IMR-90 (cell line): ENCODE measurements around the gene KCNJ13. TPM values are rescaled to one million over a fixed set of nuclear protein-coding genes. Genes with fewer than 3 reads are reported as not detected.
"Not testable (repeated sequence)": the region's sequence is repeated elsewhere in the genome, so short reads cannot be mapped to it uniquely, and the experiment has no call there.

Experiments used
- ATAC-seq: fragments of 200-7000 bp; cut with Tn5 transposase; 2 replicates; pipeline ENCODE4 v1.9.1; 2020; ENCODE audit warnings: low read depth, mild to moderate bottlenecking, moderate library complexity
- BruUV-seq: library from RNA; stranded (reverse); fragments of 400-500 nt; replicated peaks from 2 replicates; lab custom pipeline; 2021; lab: Mats Ljungman, UMichigan
- CTCF ChIA-PET: fragments of 300-600 bp; formaldehyde crosslinking; extraction: SDS; loops from one replicate; lab custom pipeline; 2021; ENCODE audit warnings: antibody characterized with exemption; lab: Yijun Ruan, JAX
- POLR2A ChIA-PET: fragments of 300-600 bp; sonication (Branson Sonifier 250); formaldehyde crosslinking; loops from one replicate; lab custom pipeline; 2022; ENCODE audit warnings: antibody characterized with exemption; ENCODE audit not compliant: unreplicated experiment; lab: Charles Lee
- DNase-seq: peaks from one replicate; pipeline ENCODE4 v3.0.0; 2013
- H2AFZ ChIP-seq: replicated peaks from 2 replicates; pipeline ENCODE3; 2013; ENCODE audit warnings: low read length, mild to moderate bottlenecking; ENCODE audit not compliant: poor library complexity
- H2AK5ac ChIP-seq: 2 replicates; pipeline ENCODE4 v1.6.1; 2013; ENCODE audit warnings: low read depth, low read length, inconsistent platforms
- H2AK9ac ChIP-seq: replicated peaks from 2 replicates; pipeline ENCODE3; 2013; ENCODE audit warnings: mild to moderate bottlenecking, low read depth, low read length, moderate library complexity; ENCODE audit not compliant: poor library complexity
- H2BK120ac ChIP-seq: 2 replicates; pipeline ENCODE4 v1.6.1; 2013; ENCODE audit warnings: low read depth, low read length, inconsistent platforms
- H2BK15ac ChIP-seq: 3 replicates; pipeline ENCODE4 v1.6.1; 2013; ENCODE audit warnings: low read depth, low read length, inconsistent platforms
- H2BK20ac ChIP-seq: 2 replicates; pipeline ENCODE4 v1.6.1; 2013; ENCODE audit warnings: low read depth, mild to moderate bottlenecking, inconsistent platforms, low read length, moderate library complexity
- H2BK5ac ChIP-seq: 2 replicates; pipeline ENCODE4 v1.6.1; 2013; ENCODE audit warnings: mild to moderate bottlenecking, low read depth, low read length, inconsistent platforms; ENCODE audit not compliant: poor library complexity, severe bottlenecking
- H3K14ac ChIP-seq: replicated peaks from 2 replicates; pipeline ENCODE4 v1.6.1; 2013; ENCODE audit warnings: low read depth, low read length, inconsistent platforms
- H3K18ac ChIP-seq: 2 replicates; pipeline ENCODE4 v1.6.1; 2013; ENCODE audit warnings: low read depth, low read length, control low read depth
- H3K23ac ChIP-seq: 2 replicates; pipeline ENCODE4 v1.6.1; 2013; ENCODE audit warnings: low read depth, low read length, inconsistent platforms
- H3K27ac ChIP-seq: 2 replicates; pipeline ENCODE4 v1.5.1; 2013; ENCODE audit warnings: mild to moderate bottlenecking, control low read depth, low read length; ENCODE audit not compliant: insufficient read depth
- H3K27me3 ChIP-seq: 2 replicates; pipeline ENCODE4 v1.6.1; 2013; ENCODE audit warnings: low read length; ENCODE audit not compliant: control insufficient read depth, insufficient read depth
- H3K36me3 ChIP-seq: 2 replicates; pipeline ENCODE4 v1.6.1; 2013; ENCODE audit warnings: low read length, mixed read lengths; ENCODE audit not compliant: control insufficient read depth, insufficient read depth
- H3K4ac ChIP-seq: 2 replicates; pipeline ENCODE4 v1.6.1; 2013; ENCODE audit warnings: low read depth, low read length, inconsistent platforms
- H3K4me1 ChIP-seq: 2 replicates; pipeline ENCODE4 v1.6.1; 2013; ENCODE audit warnings: low read length, mixed read lengths; ENCODE audit not compliant: control insufficient read depth, insufficient read depth
- H3K4me2 ChIP-seq: 2 replicates; pipeline ENCODE4 v1.6.1; 2013; ENCODE audit warnings: low read depth, mild to moderate bottlenecking, control low read depth, low read length, moderate library complexity
- H3K4me3 ChIP-seq: 2 replicates; pipeline ENCODE4 v1.5.1; 2013; ENCODE audit warnings: low read depth, mild to moderate bottlenecking, control low read depth, low read length, moderate library complexity; ENCODE audit not compliant: insufficient read depth
- H3K56ac ChIP-seq: 2 replicates; pipeline ENCODE4 v1.6.1; 2013; ENCODE audit warnings: low read length, inconsistent platforms; ENCODE audit not compliant: insufficient read depth; ENCODE audit errors: extremely low read depth
- H3K79me1 ChIP-seq, 2 experiments: 2 replicates each; pipeline ENCODE4 v1.6.1; 2013; ENCODE audit warnings: low read length in 2 of 2, inconsistent platforms in 1 of 2, low read depth in 1 of 2
- H3K9ac ChIP-seq: 2 replicates; pipeline ENCODE4 v1.6.1; 2013; ENCODE audit warnings: low read depth, low read length, control low read depth
- H3K9me1 ChIP-seq: 2 replicates; pipeline ENCODE4 v1.6.1; 2013; ENCODE audit warnings: low read length, inconsistent platforms; ENCODE audit not compliant: insufficient read depth
- H3K9me3 ChIP-seq: 2 replicates; pipeline ENCODE4 v1.6.1; 2013; ENCODE audit warnings: low read length; ENCODE audit not compliant: control insufficient read depth, insufficient read depth
- H4K20me1 ChIP-seq: 2 replicates; pipeline ENCODE4 v1.6.1; 2013; ENCODE audit warnings: low read length, inconsistent platforms; ENCODE audit not compliant: insufficient read depth
- H4K5ac ChIP-seq: 2 replicates; pipeline ENCODE4 v1.6.1; 2013; ENCODE audit warnings: mild to moderate bottlenecking, low read depth, low read length, control low read depth
- H4K8ac ChIP-seq, 2 experiments: 2 replicates each; pipeline ENCODE4 v1.6.1; 2013; ENCODE audit warnings: low read depth in 2 of 2, low read length in 2 of 2, control low read depth in 1 of 2, inconsistent platforms in 1 of 2
- H4K91ac ChIP-seq: 2 replicates; pipeline ENCODE4 v1.6.1; 2013; ENCODE audit warnings: low read depth, low read length, inconsistent platforms; ENCODE audit not compliant: insufficient read depth
- BHLHE40 ChIP-seq: fragments of 150-350 bp; IDR thresholded peaks from 2 replicates; pipeline ENCODE4 v1.6.1; 2016; ENCODE audit warnings: mild to moderate bottlenecking, low read depth, low read length
- FOS ChIP-seq: fragments of 150-350 bp; IDR thresholded peaks from 2 replicates; pipeline ENCODE4 v1.6.1; 2016; ENCODE audit warnings: low read depth, low read length
- NFE2L2 ChIP-seq: fragments of 150-350 bp; IDR thresholded peaks from 2 replicates; pipeline ENCODE4 v1.6.1; 2016; ENCODE audit warnings: low read depth, mild to moderate bottlenecking, low read length
- POLR2A ChIP-seq: IDR thresholded peaks from 2 replicates; pipeline ENCODE4 v1.6.1; 2012; ENCODE audit warnings: mild to moderate bottlenecking, low read depth, low read length
- RFX5 ChIP-seq: IDR thresholded peaks from 2 replicates; pipeline ENCODE4 v1.8.0; 2012; ENCODE audit warnings: low read depth, mild to moderate bottlenecking, low read length, moderate library complexity
- WGBS, 2 experiments: methylation state at CpG; one replicate each; pipeline versions ENCODE4 v1.1.5 to v1.1.7; 2013; ENCODE audit warnings: missing lambda C conversion rate in 2 of 2; ENCODE audit not compliant: insufficient read length in 1 of 2; ENCODE audit errors: extremely low coverage in 2 of 2; 5-methylcytosine and 5-hydroxymethylcytosine counted together
- dilution Hi-C: fragments of 300-500 bp; cut with HindIII; formaldehyde crosslinking; loops from one replicate; pipeline ENCODE4 v1.14.3; 2018; ENCODE audit warnings: low sequenced_read_pairs; ENCODE audit not compliant: unreplicated experiment
- in situ Hi-C: fragments of 300-500 bp; cut with MboI; formaldehyde crosslinking; loops from 3 replicates; pipeline ENCODE4 v1.14.3; 2019; ENCODE audit warnings: low sequenced_read_pairs, inconsistent platforms, mixed read lengths
- intact Hi-C: fragments of 100-400 bp; cut with micrococcal nuclease; formaldehyde crosslinking; loops from 2 replicates; pipeline ENCODE4 v1.10.0; 2022
- polyA plus RNA-seq, 3 experiments: library from polyadenylated mRNA; depleted of rRNA; stranded (reverse); fragments of >200 nt; gene quantifications; 2 replicates each; pipeline ENCODE4 v1.2.3, GENCODE V29; 2012; ENCODE audit warnings: low replicate concordance in 1 of 3
- total RNA-seq: library from RNA; depleted of rRNA; stranded (reverse); fragments of >200 nt; gene quantifications from 2 replicates; pipeline ENCODE4 v1.2.3, GENCODE V29; 2012
- TF ChIP-seq, protein P1 (sequence below): conservative IDR thresholded peaks from 2 replicates; pipeline ENCODE4 v1.5.1; 2012; ENCODE audit warnings: mild to moderate bottlenecking, low read depth, low read length, improper control_type of control experiment

Gene KCNJ13
- total and polyA plus RNA-seq, 2 of the 4 experiments (the other 2 are of a cell fraction) = not detected

DNA sequence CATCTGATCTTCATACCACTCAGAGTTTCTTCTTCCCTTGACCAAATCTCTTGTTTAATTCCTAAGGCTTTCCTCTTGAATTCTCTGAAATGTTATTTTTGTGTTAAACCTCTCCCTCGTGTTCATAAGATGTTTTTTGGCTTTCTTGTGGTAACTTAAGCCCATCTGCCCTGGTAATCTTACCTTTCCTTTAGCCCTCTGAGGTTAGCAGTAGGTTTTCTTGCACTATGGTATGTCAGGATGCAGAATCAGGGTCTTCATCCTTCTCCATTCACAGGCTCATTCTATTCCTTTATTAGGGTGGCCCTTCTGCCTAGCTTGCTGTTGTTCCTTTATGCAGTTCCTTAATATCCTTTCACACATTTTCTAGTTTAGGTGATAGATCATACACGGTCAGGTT lies 55.1 kb downstream of the KCNJ13 start:
- in situ Hi-C loops = no loop called here
- H3K27me3 ChIP-seq = no peaks in the 10 kb centered on the region
- no peak overlapping the region for H2BK20ac ChIP-seq
- no peak overlapping the region for H3K4me3 ChIP-seq
- H3K9me1 ChIP-seq = no peaks in the 10 kb centered on the region; the same call in 1 of the 2 replicates
- no peak overlapping the region for H3K23ac ChIP-seq
- H3K79me1 ChIP-seq = peaks cover 26 to 60% of the 10 kb centered on the region in 2 experiments
- no peak overlapping the region for H3K4me2 ChIP-seq
- no peak overlapping the region for H3K9ac ChIP-seq
- no peak overlapping the region for H3K18ac ChIP-seq
- POLR2A ChIA-PET = no interaction called here
- H3K4ac ChIP-seq = no peak overlapping the region
- no peak overlapping the region for H2BK120ac ChIP-seq
- H4K91ac ChIP-seq = no peak overlapping the region
- no peak overlapping the region for H2BK5ac ChIP-seq
- H3K36me3 ChIP-seq = peaks cover 17% of the 10 kb centered on the region
- TF ChIP-seq NFE2L2 (no peak), BHLHE40 (no peak), RFX5 (no peak), POLR2A (no peak), FOS (no peak)
- TF ChIP-seq, protein P1, sequence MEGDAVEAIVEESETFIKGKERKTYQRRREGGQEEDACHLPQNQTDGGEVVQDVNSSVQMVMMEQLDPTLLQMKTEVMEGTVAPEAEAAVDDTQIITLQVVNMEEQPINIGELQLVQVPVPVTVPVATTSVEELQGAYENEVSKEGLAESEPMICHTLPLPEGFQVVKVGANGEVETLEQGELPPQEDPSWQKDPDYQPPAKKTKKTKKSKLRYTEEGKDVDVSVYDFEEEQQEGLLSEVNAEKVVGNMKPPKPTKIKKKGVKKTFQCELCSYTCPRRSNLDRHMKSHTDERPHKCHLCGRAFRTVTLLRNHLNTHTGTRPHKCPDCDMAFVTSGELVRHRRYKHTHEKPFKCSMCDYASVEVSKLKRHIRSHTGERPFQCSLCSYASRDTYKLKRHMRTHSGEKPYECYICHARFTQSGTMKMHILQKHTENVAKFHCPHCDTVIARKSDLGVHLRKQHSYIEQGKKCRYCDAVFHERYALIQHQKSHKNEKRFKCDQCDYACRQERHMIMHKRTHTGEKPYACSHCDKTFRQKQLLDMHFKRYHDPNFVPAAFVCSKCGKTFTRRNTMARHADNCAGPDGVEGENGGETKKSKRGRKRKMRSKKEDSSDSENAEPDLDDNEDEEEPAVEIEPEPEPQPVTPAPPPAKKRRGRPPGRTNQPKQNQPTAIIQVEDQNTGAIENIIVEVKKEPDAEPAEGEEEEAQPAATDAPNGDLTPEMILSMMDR = no peak
- peaks cover 45% of the 10 kb centered on the region for H4K20me1 ChIP-seq
- BruUV-seq = no TSS peak
- no CpG with 5 or more reads among the region's 2 CpGs for WGBS, 2 experiments
- DNase-seq (no peak), ATAC-seq (no peak)
- CTCF ChIA-PET = no interaction called here
- no peaks in the 10 kb centered on the region for H3K4me1 ChIP-seq
- no peak overlapping the region for H2AK5ac ChIP-seq
- no peak overlapping the region for H4K8ac ChIP-seq
- no peak overlapping the region for H2AK9ac ChIP-seq
- no peak overlapping the region for H2BK15ac ChIP-seq
- H3K14ac ChIP-seq = no peak overlapping the region
- H3K56ac ChIP-seq = no peak overlapping the region
- dilution Hi-C loops = no loop called here
- intact Hi-C loops = no loop called here
- no peak overlapping the region for H4K5ac ChIP-seq
- H3K9me3 ChIP-seq = no peaks in the 10 kb centered on the region
- no peak overlapping the region for H3K27ac ChIP-seq
- H2AFZ ChIP-seq = no peak overlapping the region

DNA sequence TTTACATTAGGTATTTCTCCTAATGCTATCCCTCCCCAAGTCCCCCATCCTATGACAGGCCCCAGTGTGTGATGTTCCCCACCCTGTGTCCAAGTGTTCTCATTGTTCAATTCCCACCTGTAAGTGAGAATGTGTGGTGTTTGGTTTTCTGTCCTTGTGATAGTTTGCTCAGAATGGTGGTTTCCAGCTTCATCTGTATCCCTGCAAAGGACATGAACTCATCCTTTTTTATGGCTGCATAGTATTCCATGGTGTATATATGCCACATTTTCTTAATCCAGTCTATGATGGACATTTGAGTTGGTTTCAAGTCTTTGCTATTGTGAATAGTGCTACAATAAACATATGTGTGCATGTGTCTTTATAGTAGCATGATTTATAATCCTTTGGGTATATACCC lies 56.3 kb downstream of the KCNJ13 start:
- H4K91ac ChIP-seq, H3K23ac ChIP-seq, H3K4me3 ChIP-seq, DNase-seq, H2AK5ac ChIP-seq, ATAC-seq, CTCF ChIA-PET, POLR2A ChIA-PET, H4K5ac ChIP-seq, H3K18ac ChIP-seq, BruUV-seq, H3K14ac ChIP-seq, H3K9me1 ChIP-seq, H3K56ac ChIP-seq, H3K9ac ChIP-seq, H3K27ac ChIP-seq, H2BK20ac ChIP-seq, H2BK120ac ChIP-seq, dilution Hi-C loops, intact Hi-C loops, H3K4me1 ChIP-seq, in situ Hi-C loops, H3K27me3 ChIP-seq, H3K9me3 ChIP-seq, H4K8ac ChIP-seq, H2AFZ ChIP-seq, H2BK5ac ChIP-seq, H3K4me2 ChIP-seq, H3K4ac ChIP-seq, H2AK9ac ChIP-seq, H2BK15ac ChIP-seq: not testable (repeated sequence)
- H3K79me1 ChIP-seq = peaks cover 27 to 58% of the 10 kb centered on the region in 2 experiments
- peaks cover 46% of the 10 kb centered on the region for H4K20me1 ChIP-seq
- peaks cover 12% of the 10 kb centered on the region for H3K36me3 ChIP-seq
